ENCODE results near the gene TFR2. TPM values are rescaled to one million over a fixed set of nuclear protein-coding genes. Genes with fewer than 3 reads are reported as not detected.

Gene TFR2
- total and polyA plus RNA-seq, 2 of the 13 experiments (the other 11 are each of a cell fraction or from before 2014, with no cell fraction given), result 36.9 to 64.2 TPM

- no peak for TF ChIP-seq BCL3 (CRISPR knock-in tag; IDR thresholded peaks at IDR 0.05)
- TF ChIP-seq ZNF678 (CRISPR knock-in tag; IDR thresholded peaks at IDR 0.05), result no peak
- no peak for TF ChIP-seq NFKB2 (CRISPR knock-in tag; IDR thresholded peaks at IDR 0.05; ENCODE audit: borderline replicate concordance)
- no peak for TF ChIP-seq ZNF142 (CRISPR knock-in tag; IDR thresholded peaks at IDR 0.05)
- no peak for TF ChIP-seq KDM3A (CRISPR knock-in tag; IDR thresholded peaks at IDR 0.05; ENCODE audit: low read depth)
- TF ChIP-seq SKIL (CRISPR knock-in tag; IDR thresholded peaks at IDR 0.05; ENCODE audit: borderline replicate concordance), result no peak
- no peak for TF ChIP-seq MED13 (CRISPR knock-in tag; IDR thresholded peaks at IDR 0.05)
- no peak for TF ChIP-seq RCOR2 (CRISPR knock-in tag; IDR thresholded peaks at IDR 0.05)
- no peak for TF ChIP-seq ZSCAN29 (CRISPR knock-in tag; conservative IDR thresholded peaks at IDR 0.05)
- no peak for TF ChIP-seq ZNF138 (CRISPR knock-in tag; IDR thresholded peaks at IDR 0.05; ENCODE audit: low read depth)
- TF ChIP-seq SYNCRIP (IDR thresholded peaks at IDR 0.05; ENCODE audit: insufficient read depth, low read depth, low read length), result no peak
- no peak for TF ChIP-seq ISL2 (CRISPR knock-in tag; IDR thresholded peaks at IDR 0.05)
- no peak for TF ChIP-seq ZNF224 (CRISPR knock-in tag; IDR thresholded peaks at IDR 0.05)
- no peak for TF ChIP-seq ZBTB42 (CRISPR knock-in tag; IDR thresholded peaks at IDR 0.05)
- no peak for TF ChIP-seq GMEB2 (CRISPR knock-in tag; IDR thresholded peaks at IDR 0.05; ENCODE audit: low read depth)
- TF ChIP-seq SMC3 (IDR thresholded peaks at IDR 0.05; ENCODE audit: low read length), result no peak
- TF ChIP-seq PBX2 (CRISPR knock-in tag; IDR thresholded peaks at IDR 0.05), result no peak
- no peak for TF ChIP-seq HNRNPH1 (optimal IDR thresholded peaks at IDR 0.05; ENCODE audit: low read depth, low read length)
Measured at GRCh38 chr7:100641860-100642533, 645 bp upstream of the TFR2 start (continued).
